BJ (cell line): ENCODE measurements around the gene CBLN3. TPM values are rescaled to one million over a fixed set of nuclear protein-coding genes. Genes with fewer than 3 reads are reported as not detected.

Source experiments
- CTCF ChIA-PET: fragments of 350-600 bp; formaldehyde crosslinking; extraction: SDS; loops from one replicate; lab custom pipeline; 2021; ENCODE audit warnings: antibody characterized with exemption, inconsistent platforms; lab: Yijun Ruan, JAX
- POLR2A ChIA-PET: fragments of 300-600 bp; sonication (Branson Sonifier 250); formaldehyde crosslinking; extraction: SDS; loops from one replicate; lab custom pipeline; 2021; ENCODE audit warnings: antibody characterized with exemption; lab: Charles Lee
- DNase-seq: peaks from one replicate; pipeline ENCODE4 v3.0.0-alpha.2; 2011; ENCODE audit warnings: low read depth
- H3K27me3 ChIP-seq: 2 replicates; pipeline ENCODE4 v1.6.0; 2011; ENCODE audit warnings: low read length; ENCODE audit not compliant: control insufficient read depth, insufficient read depth
- H3K36me3 ChIP-seq: 2 replicates; pipeline ENCODE4 v1.5.1; 2011; ENCODE audit warnings: low read length; ENCODE audit not compliant: control insufficient read depth, insufficient read depth
- H3K4me3 ChIP-seq: 2 replicates; pipeline ENCODE4 v1.5.1; 2011; ENCODE audit warnings: low read depth, mild to moderate bottlenecking, control low read depth, low read length
- CTCF ChIP-seq: IDR thresholded peaks from 2 replicates; pipeline ENCODE4 v1.5.1; 2011; ENCODE audit warnings: low read depth, mild to moderate bottlenecking, control low read depth, inconsistent platforms, low read length, moderate library complexity; ENCODE audit not compliant: insufficient read depth
- polyA plus RNA-seq: library from polyadenylated mRNA; depleted of rRNA; stranded (reverse); fragments of >200 nt; gene quantifications from 2 replicates; pipeline ENCODE4 v1.2.3, GENCODE V29; 2011

The CBLN3 gene
- polyA plus RNA-seq, 1 experiment: 8.6 TPM

- CTCF ChIA-PET: interaction anchor here (1.2 kb wide), 1 partner anchor 18 kb away, joined by 3 read pairs; no protein-coding TSS in a partner anchor
- TF ChIP-seq CTCF: no peak
- Histone ChIP-seq H3K4me3 (no peak overlapping the region), H3K36me3 (no peaks in the 10 kb centered on the region), H3K27me3 (no peaks in the 10 kb centered on the region)
- POLR2A ChIA-PET: no interaction called here
- DNase-seq: no peak
Observed at GRCh38 chr14:24465368-24465767, 35.9 kb upstream of the CBLN3 start.

DNA sequence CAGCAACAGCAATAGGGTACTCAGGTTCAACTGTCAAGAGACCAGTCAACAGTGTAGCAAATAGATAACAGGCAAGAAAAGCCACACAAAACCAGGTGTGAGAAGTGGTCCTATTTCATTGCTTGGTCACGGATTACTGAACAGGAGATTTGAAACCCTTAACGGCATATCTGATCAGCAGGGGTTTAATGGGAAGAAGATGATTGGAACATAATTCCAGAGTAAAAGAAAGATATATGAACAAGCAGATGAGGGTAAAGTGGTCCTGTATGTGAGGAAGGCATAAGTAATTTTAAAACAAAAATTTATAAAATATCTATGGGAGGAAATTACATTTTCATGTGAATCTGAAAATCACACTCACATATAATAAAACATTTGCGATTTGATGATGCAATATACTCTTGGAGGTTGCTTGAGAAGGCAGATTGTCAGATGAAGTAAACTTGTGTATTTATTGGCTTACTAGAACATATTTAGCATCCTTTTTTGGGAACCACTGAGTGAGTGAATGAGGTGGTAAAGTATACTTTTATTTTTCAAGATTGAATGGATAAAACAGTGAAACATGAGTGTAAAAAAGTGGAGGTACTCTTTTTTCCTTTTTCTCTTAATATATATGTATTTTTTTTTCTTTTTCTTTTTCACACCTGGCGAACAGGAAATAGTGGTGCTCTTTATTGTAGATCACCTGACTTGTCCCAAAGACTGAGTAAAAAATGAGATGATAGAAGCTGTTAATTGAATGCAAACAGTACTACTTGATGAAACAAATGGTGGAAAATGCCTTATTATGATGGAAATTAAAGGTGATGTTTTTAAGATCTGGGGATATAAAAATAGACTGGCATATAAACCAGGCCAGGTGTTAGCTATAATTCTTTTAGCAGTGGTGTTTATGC, 34.7 kb upstream of the CBLN3 start:
- ChIA-PET POLR2A (no interaction called here), CTCF (interaction anchor here (0.6 kb wide), 1 partner anchor 31 kb away, joined by 3 read pairs; no protein-coding TSS in a partner anchor)
- Histone ChIP-seq H3K27me3 (no peaks in the 10 kb centered on the region), H3K36me3 (no peaks in the 10 kb centered on the region), H3K4me3 (no peak overlapping the region)
- no peak for DNase-seq
- TF ChIP-seq CTCF: no peak

GRCh38 chr14:24463017-24463883, 33.8 kb upstream of the CBLN3 start:
- Histone ChIP-seq H3K27me3 (no peaks in the 10 kb centered on the region), H3K36me3 (no peaks in the 10 kb centered on the region), H3K4me3 (no peak overlapping the region)
- ChIA-PET CTCF (no interaction called here), POLR2A (no interaction called here)
- no peak for TF ChIP-seq CTCF
- no peak for DNase-seq

- ChIA-PET CTCF (no interaction called here), POLR2A (no interaction called here)
- no peaks in the 10 kb centered on the region for H3K36me3 ChIP-seq
- no peak for TF ChIP-seq CTCF
- no peak for DNase-seq
- no peak overlapping the region for H3K4me3 ChIP-seq
- H3K27me3 ChIP-seq: no peaks in the 10 kb centered on the region
Observed at GRCh38 chr14:24461336-24461735, 31.9 kb upstream of the CBLN3 start.

DNA sequence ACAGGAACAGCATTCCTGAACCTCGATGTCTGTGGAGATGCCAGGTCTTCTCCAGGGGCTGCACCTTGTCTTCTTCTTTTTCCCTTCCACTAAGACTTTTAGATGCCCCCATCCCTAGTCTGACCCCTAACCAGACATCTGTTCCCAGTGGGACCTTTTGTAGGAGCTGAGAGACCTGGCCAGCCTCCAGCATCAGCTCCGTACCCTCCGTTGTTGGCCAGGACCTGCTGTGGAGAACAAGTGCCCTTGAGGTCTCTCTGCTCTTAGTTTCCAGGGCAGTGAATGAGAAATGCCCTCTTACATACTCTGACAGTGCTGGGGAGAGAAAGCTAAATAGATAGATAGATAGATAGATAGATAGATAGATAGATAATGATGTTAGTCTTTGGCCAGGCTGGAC, 29.9 kb upstream of the CBLN3 start:
- H3K27me3 ChIP-seq: no peaks in the 10 kb centered on the region
- H3K4me3 ChIP-seq: no peak overlapping the region
- no peak for TF ChIP-seq CTCF
- H3K36me3 ChIP-seq: no peaks in the 10 kb centered on the region
- DNase-seq: no peak
- CTCF ChIA-PET: no interaction called here
- POLR2A ChIA-PET: no interaction called here
